ENCODE data around the gene ARHGEF17.
A peak's percentile ranks its signal among the peaks of the same experiment; 100 is the strongest.

ARHGEF17 gene

GRCh38 chr11:73355109-73355508, 47.0 kb downstream of the ARHGEF17 start:
- no peak for DNase-seq (ENCODE audit: low read depth in 2 of 2)

GRCh38 chr11:73356979-73357860, 49.1 kb downstream of the ARHGEF17 start:
- DNase-seq (ENCODE audit: low read depth in 2 of 2) = no peak

GRCh38 chr11:73358071-73358470, 50.0 kb downstream of the ARHGEF17 start:
- DNase-seq (ENCODE audit: low read depth in 2 of 2) = no peak

GRCh38 chr11:73359341-73359740, 51.3 kb downstream of the ARHGEF17 start:
- no peak for DNase-seq (ENCODE audit: low read depth in 2 of 2)

- DNase-seq (ENCODE audit: low read depth in 2 of 2) = no peak
These were observed 52.1 kb downstream of the ARHGEF17 start for GRCh38 chr11:73359930-73360742.

GRCh38 chr11:73360743-73361369, 52.8 kb downstream of the ARHGEF17 start:
- no peak for DNase-seq (ENCODE audit: low read depth in 2 of 2)

- no peak for DNase-seq (ENCODE audit: low read depth in 2 of 2)
These were observed 54.1 kb downstream of the ARHGEF17 start for GRCh38 chr11:73361953-73362776.

GRCh38 chr11:73363147-73363546, 55.1 kb downstream of the ARHGEF17 start:
- no peak for DNase-seq (ENCODE audit: low read depth in 2 of 2)

GRCh38 chr11:73365352-73366264, 57.5 kb downstream of the ARHGEF17 start:
- no peak for DNase-seq (ENCODE audit: low read depth in 2 of 2)

GRCh38 chr11:73366265-73366610, 58.2 kb downstream of the ARHGEF17 start:
- no peak for DNase-seq (ENCODE audit: low read depth in 2 of 2)

GRCh38 chr11:73366953-73367352, 58.9 kb downstream of the ARHGEF17 start:
- no peak for DNase-seq (ENCODE audit: low read depth in 2 of 2)

GRCh38 chr11:73367482-73368024, 59.5 kb downstream of the ARHGEF17 start:
- DNase-seq (ENCODE audit: low read depth in 2 of 2) = no peak

GRCh38 chr11:73372375-73372993, 64.4 kb downstream of the ARHGEF17 start:
- DNase-seq (ENCODE audit: low read depth in 2 of 2) = no peak

- DNase-seq (ENCODE audit: low read depth in 2 of 2) = no peak
These were observed 66.1 kb downstream of the ARHGEF17 start for GRCh38 chr11:73374151-73374550.

GRCh38 chr11:73375830-73376159, 67.7 kb downstream of the ARHGEF17 start:
- DNase-seq (ENCODE audit: low read depth in 2 of 2) = no peak

GRCh38 chr11:73376160-73376802, 68.2 kb downstream of the ARHGEF17 start, which contains the start of gene RELT:
Gene RELT, plus strand, starts transcription at chr11:73376399. Its CDS starts 12,738 bp downstream, at chr11:73389137.
- peak; percentile 78 to 81 for DNase-seq (ENCODE audit: low read depth in 2 of 2)

GRCh38 chr11:73376803-73377629, 68.9 kb downstream of the ARHGEF17 start:
- DNase-seq (ENCODE audit: low read depth in 2 of 2) = peak; percentile 23 to 28

- DNase-seq (ENCODE audit: low read depth in 2 of 2) = no peak
These were observed 71.3 kb downstream of the ARHGEF17 start for GRCh38 chr11:73379189-73379880.
